ENCODE results near the gene SLC39A12. TPM values are rescaled to one million over a fixed set of nuclear protein-coding genes. Genes with fewer than 3 reads are reported as not detected.

The SLC39A12 gene
- total RNA-seq, 3 donors from 2014 or later (not counting 1 experiment from before 2014, with no cell fraction given), result not detected

GRCh38 chr10:17965649-17966235, 14.0 kb downstream of the SLC39A12 start:
- 89% methylated on average over 8 of the region's 8 CpGs for WGBS (ENCODE audit: insufficient coverage)
- no peak overlapping the region for H3K4me3 Mint-ChIP-seq
- no peak for TF ChIP-seq CTCF (IDR thresholded peaks at IDR 0.05)

GRCh38 chr10:17974505-17974904, 22.8 kb downstream of the SLC39A12 start:
- H3K27me3 Mint-ChIP-seq (ENCODE audit: low read depth in 2 of 2), result peaks cover 0 to 2% of the 10 kb centered on the region in 2 donors
- Histone ChIP-seq H3K27me3 (ENCODE audit: control insufficient read depth, insufficient read depth, low read length) (no peaks in the 10 kb centered on the region), H3K4me1 (ENCODE audit: control insufficient read depth, insufficient read depth, low read length) (no peaks in the 10 kb centered on the region), H3K36me3 (ENCODE audit: control insufficient read depth, insufficient read depth, low read length) (no peaks in the 10 kb centered on the region), H3K9me3 (ENCODE audit: control insufficient read depth, insufficient read depth, low read length) (no peaks in the 10 kb centered on the region), H3K4me3 (ENCODE audit: low read length) (no peak overlapping the region), H3K27ac (ENCODE audit: low read length) (no peak overlapping the region)
- TF ChIP-seq CTCF (IDR thresholded peaks at IDR 0.05), result no peak
- H3K36me3 Mint-ChIP-seq, result peaks cover 2% of the 10 kb centered on the region
- H3K27ac Mint-ChIP-seq, result no peak overlapping the region
- H3K4me3 Mint-ChIP-seq, result no peak overlapping the region
- no peaks in the 10 kb centered on the region for H3K4me1 Mint-ChIP-seq
- intact Hi-C loops (cut with micrococcal nuclease), result no loop called here
- DNase-seq (no peak), ATAC-seq (no peak)
- H3K9me3 Mint-ChIP-seq, result peaks cover 3 to 9% of the 10 kb centered on the region in 2 donors
- 94% methylated on average over 3 of the region's 3 CpGs for WGBS (ENCODE audit: insufficient coverage)

More at GRCh38 chr10:17965649-17966235, 14.0 kb downstream of the SLC39A12 start:
- Mint-ChIP-seq H3K27ac (no peak overlapping the region), H3K27me3 (ENCODE audit: low read depth in 2 of 2) (peaks cover 0 to 4% of the 10 kb centered on the region in 2 donors), H3K36me3 (peaks cover 7% of the 10 kb centered on the region), H3K4me1 (no peaks in the 10 kb centered on the region), H3K9me3 (peaks cover 0 to 10% of the 10 kb centered on the region in 2 donors)
- no peak for DNase-seq
- ATAC-seq, result no peak
- Histone ChIP-seq H3K36me3 (ENCODE audit: control insufficient read depth, insufficient read depth, low read length) (no peaks in the 10 kb centered on the region), H3K4me1 (ENCODE audit: control insufficient read depth, insufficient read depth, low read length) (no peaks in the 10 kb centered on the region), H3K4me3 (ENCODE audit: low read length) (no peak overlapping the region), H3K27ac (ENCODE audit: low read length) (no peak overlapping the region), H3K9me3 (ENCODE audit: control insufficient read depth, insufficient read depth, low read length) (no peaks in the 10 kb centered on the region), H3K27me3 (ENCODE audit: control insufficient read depth, insufficient read depth, low read length) (no peaks in the 10 kb centered on the region)
- intact Hi-C loops (cut with micrococcal nuclease), result no loop called here

GRCh38 chr10:17980846-17981565, 29.3 kb downstream of the SLC39A12 start:
- H3K9me3 ChIP-seq (ENCODE audit: control insufficient read depth, insufficient read depth, low read length), result no peaks in the 10 kb centered on the region
- no peak overlapping the region for H3K27ac Mint-ChIP-seq
- ATAC-seq, result no peak
- no peaks in the 10 kb centered on the region for H3K4me1 ChIP-seq (ENCODE audit: control insufficient read depth, insufficient read depth, low read length)
- DNase-seq, result no peak
- TF ChIP-seq CTCF (IDR thresholded peaks at IDR 0.05), result no peak
- no peaks in the 10 kb centered on the region for H3K4me1 Mint-ChIP-seq
- intact Hi-C loops (cut with micrococcal nuclease), result no loop called here
- H3K27me3 Mint-ChIP-seq (ENCODE audit: low read depth in 2 of 2), result peaks cover 0 to 3% of the 10 kb centered on the region in 2 donors
- H3K36me3 Mint-ChIP-seq, result no peaks in the 10 kb centered on the region
- no peaks in the 10 kb centered on the region for H3K36me3 ChIP-seq (ENCODE audit: control insufficient read depth, insufficient read depth, low read length)
- H3K27ac ChIP-seq (ENCODE audit: low read length), result no peak overlapping the region
- 85% methylated on average over 5 of the region's 6 CpGs for WGBS (ENCODE audit: insufficient coverage)
- no peaks in the 10 kb centered on the region for H3K27me3 ChIP-seq (ENCODE audit: control insufficient read depth, insufficient read depth, low read length)
- no peak overlapping the region for H3K4me3 Mint-ChIP-seq
- no peak overlapping the region for H3K4me3 ChIP-seq (ENCODE audit: low read length)
- peaks cover 0 to 2% of the 10 kb centered on the region in 2 donors for H3K9me3 Mint-ChIP-seq

Measured in natural killer cell (primary cell).